Erythroblast (primary cell): ENCODE measurements around the gene UBE4B.

Experiments used
- GATA1 ChIP-seq: IDR thresholded peaks from 2 replicates; pipeline ENCODE4 v1.6.1; 2011; ENCODE audit warnings: low read depth, mild to moderate bottlenecking, control low read depth, low read length, moderate library complexity
- POLR2A ChIP-seq: IDR thresholded peaks from 2 replicates; pipeline ENCODE4 v1.6.1; 2011; ENCODE audit warnings: mild to moderate bottlenecking, low read length

GRCh38 chr1:10050611-10051010, 17.9 kb downstream of the UBE4B start:
- TF ChIP-seq POLR2A (no peak), GATA1 (no peak)
